ENCODE results near the gene STK32C. TPM values are rescaled to one million over a fixed set of nuclear protein-coding genes. Genes with fewer than 3 reads are reported as not detected.

Gene STK32C
- total RNA-seq, 3 donors from 2014 or later = 5.6 to 12.8 (median 11.7) TPM

- Histone ChIP-seq H3K27ac (no peak overlapping the region), H3K36me3 (no peaks in the 10 kb centered on the region), H3K9me3 (peaks cover 6 to 7% of the 10 kb centered on the region in 2 donors), H3K4me1 (no peaks in the 10 kb centered on the region), H3K27me3 (no peaks in the 10 kb centered on the region), H3K4me3 (no peak overlapping the region)
- DNase-seq (ENCODE audit: low spot score in 2 of 2) = peak in 1 of 2 donors; percentile 34
- intact Hi-C loops (cut with DNase I; ENCODE audit: low total_unique reads) = no loop called here
- TF ChIP-seq POLR2AphosphoS5 (IDR thresholded peaks at IDR 0.05) = no peak
- no peak for TF ChIP-seq CTCF (IDR thresholded peaks at IDR 0.05)
- TF ChIP-seq POLR2A (IDR thresholded peaks at IDR 0.05) = no peak
Observed at GRCh38 chr10:132293813-132294520, 13.8 kb downstream of the STK32C start.

GRCh38 chr10:132293201-132293812, 14.4 kb downstream of the STK32C start:
- peak in 1 of 2 donors; percentile 40 for DNase-seq (ENCODE audit: low spot score in 2 of 2)
- no peak overlapping the region for H3K27ac ChIP-seq

GRCh38 chr10:132292287-132293200, 15.2 kb downstream of the STK32C start:
- DNase-seq (ENCODE audit: low spot score in 2 of 2) = peak in 1 of 2 donors; percentile 48
- H3K27me3 ChIP-seq = no peaks in the 10 kb centered on the region
- no peaks in the 10 kb centered on the region for H3K4me1 ChIP-seq
- no peak overlapping the region for H3K4me3 ChIP-seq
- intact Hi-C loops (cut with DNase I; ENCODE audit: low total_unique reads) = no loop called here
- H3K27ac ChIP-seq = no peak overlapping the region
- TF ChIP-seq POLR2AphosphoS5 (IDR thresholded peaks at IDR 0.05) = no peak
- no peak for TF ChIP-seq POLR2A (IDR thresholded peaks at IDR 0.05)
- TF ChIP-seq CTCF (IDR thresholded peaks at IDR 0.05) = no peak
- no peaks in the 10 kb centered on the region for H3K36me3 ChIP-seq
- peaks cover 7 to 16% of the 10 kb centered on the region in 2 donors for H3K9me3 ChIP-seq

More at GRCh38 chr10:132293201-132293812, 14.4 kb downstream of the STK32C start:
- H3K9me3 ChIP-seq = peaks cover 7 to 10% of the 10 kb centered on the region in 2 donors
- intact Hi-C loops (cut with DNase I; ENCODE audit: low total_unique reads) = no loop called here
- H3K4me3 ChIP-seq = no peak overlapping the region
- H3K36me3 ChIP-seq = no peaks in the 10 kb centered on the region
- TF ChIP-seq POLR2A (IDR thresholded peaks at IDR 0.05) = no peak
- TF ChIP-seq CTCF (IDR thresholded peaks at IDR 0.05) = no peak
- TF ChIP-seq POLR2AphosphoS5 (IDR thresholded peaks at IDR 0.05) = no peak
- H3K4me1 ChIP-seq = no peaks in the 10 kb centered on the region
- H3K27me3 ChIP-seq = no peaks in the 10 kb centered on the region

GRCh38 chr10:132291826-132292225, 15.9 kb downstream of the STK32C start:
- H3K27ac ChIP-seq = no peak overlapping the region
- no peak overlapping the region for H3K4me3 ChIP-seq
- peaks cover 7 to 16% of the 10 kb centered on the region in 2 donors for H3K9me3 ChIP-seq
- H3K27me3 ChIP-seq = no peaks in the 10 kb centered on the region
- TF ChIP-seq CTCF (IDR thresholded peaks at IDR 0.05) = no peak
- TF ChIP-seq POLR2AphosphoS5 (IDR thresholded peaks at IDR 0.05) = no peak
- no peak for TF ChIP-seq POLR2A (IDR thresholded peaks at IDR 0.05)
- intact Hi-C loops (cut with DNase I; ENCODE audit: low total_unique reads) = no loop called here
- no peaks in the 10 kb centered on the region for H3K4me1 ChIP-seq
- no peak for DNase-seq (ENCODE audit: low spot score in 2 of 2)
- H3K36me3 ChIP-seq = no peaks in the 10 kb centered on the region

Data from breast epithelium (tissue), 4 donors.